ENCODE measurements around the gene TINAG. TPM values are rescaled to one million over a fixed set of nuclear protein-coding genes. Genes with fewer than 3 reads are reported as not detected.
"Not testable (repeated sequence)": the region's sequence is repeated elsewhere in the genome, so short reads cannot be mapped to it uniquely, and the experiment has no call there.

TINAG gene
- total RNA-seq, 2 experiments from 2014 or later: not detected

DNA sequence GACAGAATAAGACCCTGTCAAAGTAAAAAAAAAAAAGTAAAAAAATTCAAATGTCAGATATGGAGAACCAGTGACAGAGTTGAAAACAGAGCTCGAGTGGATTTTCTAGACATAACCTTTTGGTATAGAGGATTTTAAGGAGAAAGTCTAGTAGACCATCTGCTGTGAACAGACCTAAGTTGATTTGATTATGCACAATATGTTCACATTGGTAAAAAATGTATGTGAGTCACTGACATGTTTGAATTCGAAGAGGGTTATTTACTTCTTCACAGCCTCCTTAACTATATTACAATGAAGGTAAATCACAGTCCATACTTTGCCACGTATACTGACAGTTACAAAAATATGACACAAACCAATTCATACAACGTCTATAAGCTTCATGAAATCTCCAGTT, 7.4 kb downstream of the TINAG start:
- DNase-seq: no peak
- H3K9me3 Mint-ChIP-seq: no peaks in the 10 kb centered on the region
- CTCF ChIA-PET: no interaction called here
- H3K4me1 Mint-ChIP-seq (ENCODE audit: low read depth): no peaks in the 10 kb centered on the region
- no peak overlapping the region for H3K4me3 Mint-ChIP-seq
- no peaks in the 10 kb centered on the region for H3K36me3 Mint-ChIP-seq (ENCODE audit: low read depth)
- H3K27ac Mint-ChIP-seq: no peak overlapping the region
- no peaks in the 10 kb centered on the region for H3K27me3 Mint-ChIP-seq (ENCODE audit: low read depth)
- intact Hi-C loops (cut with micrococcal nuclease): no loop called here

DNA sequence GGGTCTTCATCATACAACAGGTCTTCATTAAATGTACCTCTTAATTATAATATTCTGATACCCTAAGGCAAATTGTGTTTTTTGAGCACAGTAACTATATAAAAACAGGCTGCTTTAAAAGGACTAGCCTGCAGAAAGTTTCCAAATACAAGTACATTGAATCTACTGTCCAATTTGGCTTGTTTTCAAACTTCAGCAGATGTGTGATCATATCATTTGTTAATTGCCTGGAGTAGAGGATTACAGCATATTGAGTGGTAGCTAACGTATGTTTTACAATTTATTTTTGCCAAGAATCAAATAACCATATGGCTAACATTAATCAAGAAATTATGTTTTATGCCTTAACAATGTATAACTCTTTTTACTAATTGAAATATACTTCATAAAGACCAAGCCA, 12.6 kb downstream of the TINAG start:
- CTCF ChIA-PET: no interaction called here
- Mint-ChIP-seq H3K27me3 (ENCODE audit: low read depth) (no peaks in the 10 kb centered on the region), H3K36me3 (ENCODE audit: low read depth) (no peaks in the 10 kb centered on the region), H3K27ac (no peak overlapping the region), H3K4me1 (ENCODE audit: low read depth) (no peaks in the 10 kb centered on the region), H3K9me3 (no peaks in the 10 kb centered on the region), H3K4me3 (no peak overlapping the region)
- intact Hi-C loops (cut with micrococcal nuclease): no loop called here
- DNase-seq: no peak

GRCh38 chr6:54327631-54328030, 19.4 kb downstream of the TINAG start:
- no peaks in the 10 kb centered on the region for H3K36me3 Mint-ChIP-seq (ENCODE audit: low read depth)
- no peaks in the 10 kb centered on the region for H3K27me3 Mint-ChIP-seq (ENCODE audit: low read depth)
- H3K4me1 Mint-ChIP-seq (ENCODE audit: low read depth): no peaks in the 10 kb centered on the region
- H3K27ac Mint-ChIP-seq: no peak overlapping the region
- peaks cover 24% of the 10 kb centered on the region for H3K9me3 Mint-ChIP-seq
- intact Hi-C loops (cut with micrococcal nuclease): no loop called here
- no peak for DNase-seq
- H3K4me3 Mint-ChIP-seq: no peak overlapping the region
- CTCF ChIA-PET: no interaction called here

DNA sequence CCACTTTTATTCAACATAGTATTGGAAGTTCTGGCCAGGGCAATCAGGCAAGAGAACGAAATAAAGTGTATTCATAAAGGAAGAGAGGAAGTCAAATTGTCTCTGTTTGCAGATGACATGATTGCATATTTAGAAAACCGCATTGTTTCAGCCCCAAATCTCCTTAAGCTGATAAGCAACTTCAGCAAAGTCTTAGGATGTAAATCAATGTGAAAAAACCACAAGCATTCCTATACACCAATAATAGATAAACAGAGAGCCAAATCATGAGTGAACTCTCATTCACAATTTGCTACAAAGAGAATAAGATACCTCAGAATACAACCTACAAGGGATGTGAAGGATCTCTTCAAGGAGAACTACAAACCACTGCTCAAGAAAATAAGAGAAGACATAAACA, 23.3 kb downstream of the TINAG start:
- H3K36me3 Mint-ChIP-seq (ENCODE audit: low read depth); H3K4me3 Mint-ChIP-seq; CTCF ChIA-PET; H3K4me1 Mint-ChIP-seq (ENCODE audit: low read depth); H3K27ac Mint-ChIP-seq; H3K27me3 Mint-ChIP-seq (ENCODE audit: low read depth); DNase-seq; intact Hi-C loops (cut with micrococcal nuclease): not testable (repeated sequence)
- peaks cover 24% of the 10 kb centered on the region for H3K9me3 Mint-ChIP-seq

DNA sequence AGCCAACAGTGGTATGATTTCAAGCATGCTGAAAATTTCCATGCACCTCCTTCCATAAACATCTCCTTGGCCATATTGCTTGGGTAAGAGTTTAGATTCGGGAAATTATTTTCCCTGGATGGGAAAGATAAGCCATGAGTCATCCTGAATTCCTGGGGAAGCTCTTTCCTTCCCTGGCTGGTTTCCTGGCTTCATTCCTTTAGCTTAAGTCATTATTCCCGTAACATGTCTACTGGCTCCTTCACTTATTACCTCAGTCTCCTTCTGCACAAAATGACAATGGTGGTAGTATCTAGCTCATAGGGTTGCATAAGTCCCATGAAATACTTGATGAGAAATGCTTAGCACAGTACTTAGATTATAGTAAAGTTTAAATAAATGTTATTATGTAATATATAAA, 27.6 kb downstream of the TINAG start:
- Mint-ChIP-seq H3K27me3 (ENCODE audit: low read depth) (no peaks in the 10 kb centered on the region), H3K4me3 (no peak overlapping the region), H3K36me3 (ENCODE audit: low read depth) (no peaks in the 10 kb centered on the region), H3K4me1 (ENCODE audit: low read depth) (no peaks in the 10 kb centered on the region), H3K27ac (no peak overlapping the region), H3K9me3 (peaks cover 7% of the 10 kb centered on the region)
- CTCF ChIA-PET: no interaction called here
- DNase-seq: no peak
- intact Hi-C loops (cut with micrococcal nuclease): no loop called here

DNA sequence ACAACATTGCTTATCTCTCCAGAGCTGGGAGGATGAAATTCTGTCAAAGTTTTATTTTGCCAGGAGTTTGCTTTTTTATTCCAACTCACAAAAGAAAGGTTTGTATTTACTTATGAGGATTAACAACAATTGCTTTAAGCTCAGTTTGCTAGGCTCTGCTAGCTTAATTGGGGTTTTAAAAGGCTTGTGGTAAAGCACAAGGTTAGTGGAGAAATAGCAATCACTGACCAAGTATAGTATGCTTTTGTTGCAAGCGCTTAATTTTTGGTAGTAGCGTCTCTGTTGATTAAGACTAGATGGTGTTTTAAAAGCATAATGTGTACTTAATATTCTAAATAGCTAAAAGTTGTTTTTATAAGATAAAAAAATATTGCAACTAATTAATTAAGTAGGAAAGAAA, 45.7 kb downstream of the TINAG start:
- Mint-ChIP-seq H3K4me3 (no peak overlapping the region), H3K27me3 (ENCODE audit: low read depth) (no peaks in the 10 kb centered on the region), H3K36me3 (ENCODE audit: low read depth) (no peaks in the 10 kb centered on the region), H3K9me3 (peaks cover 4% of the 10 kb centered on the region), H3K4me1 (ENCODE audit: low read depth) (no peaks in the 10 kb centered on the region), H3K27ac (no peak overlapping the region)
- CTCF ChIA-PET: interaction anchor here (0.5 kb wide), 1 partner anchor 219 kb away, joined by 4 read pairs; no protein-coding TSS in a partner anchor
- intact Hi-C loops (cut with micrococcal nuclease): no loop called here
- DNase-seq: no peak

DNA sequence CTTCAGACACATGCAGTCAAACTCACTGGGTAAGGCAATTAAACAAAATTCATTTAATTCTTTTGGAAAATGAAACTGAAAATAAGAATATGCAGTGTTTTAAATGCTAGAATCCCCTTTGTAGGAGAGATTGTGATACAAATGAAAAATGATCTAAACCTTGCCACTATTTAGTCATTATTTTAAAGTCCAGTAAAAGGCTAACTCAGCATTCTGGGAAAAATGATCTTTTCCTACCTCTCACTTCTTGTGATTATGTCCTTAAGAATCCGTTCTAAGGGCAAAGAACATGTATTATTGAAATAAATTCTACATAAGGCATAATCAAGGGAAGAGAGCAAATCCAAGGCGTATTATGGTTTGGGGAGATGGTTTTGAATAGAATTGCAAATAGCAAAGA, 46.4 kb downstream of the TINAG start:
- no peak overlapping the region for H3K27ac Mint-ChIP-seq

GRCh38 chr6:54357141-54357540, 48.9 kb downstream of the TINAG start:
- no peaks in the 10 kb centered on the region for H3K27me3 Mint-ChIP-seq (ENCODE audit: low read depth)
- no peak for DNase-seq
- H3K27ac Mint-ChIP-seq: no peak overlapping the region
- no peaks in the 10 kb centered on the region for H3K36me3 Mint-ChIP-seq (ENCODE audit: low read depth)
- intact Hi-C loops (cut with micrococcal nuclease): no loop called here
- H3K9me3 Mint-ChIP-seq: peaks cover 5% of the 10 kb centered on the region
- CTCF ChIA-PET: no interaction called here
- no peaks in the 10 kb centered on the region for H3K4me1 Mint-ChIP-seq (ENCODE audit: low read depth)
- H3K4me3 Mint-ChIP-seq: no peak overlapping the region

More for the DNA sequence above, 46.4 kb downstream of the TINAG start:
- Mint-ChIP-seq H3K4me3 (no peak overlapping the region), H3K27me3 (ENCODE audit: low read depth) (no peaks in the 10 kb centered on the region), H3K9me3 (peaks cover 4% of the 10 kb centered on the region), H3K4me1 (ENCODE audit: low read depth) (no peaks in the 10 kb centered on the region), H3K36me3 (ENCODE audit: low read depth) (no peaks in the 10 kb centered on the region)
- DNase-seq: no peak
- intact Hi-C loops (cut with micrococcal nuclease): no loop called here
- CTCF ChIA-PET: interaction anchor here (0.5 kb wide), 1 partner anchor 220 kb away, joined by 4 read pairs; no protein-coding TSS in a partner anchor

- no peaks in the 10 kb centered on the region for H3K36me3 Mint-ChIP-seq (ENCODE audit: low read depth)
- H3K4me3 Mint-ChIP-seq: no peak overlapping the region
- intact Hi-C loops (cut with micrococcal nuclease): no loop called here
- H3K9me3 Mint-ChIP-seq: peaks cover 5% of the 10 kb centered on the region
- H3K4me1 Mint-ChIP-seq (ENCODE audit: low read depth): no peaks in the 10 kb centered on the region
- CTCF ChIA-PET: no interaction called here
- no peak overlapping the region for H3K27ac Mint-ChIP-seq
- H3K27me3 Mint-ChIP-seq (ENCODE audit: low read depth): no peaks in the 10 kb centered on the region
- no peak for DNase-seq
These were observed 52.9 kb downstream of the TINAG start for GRCh38 chr6:54361188-54361587.

DNA sequence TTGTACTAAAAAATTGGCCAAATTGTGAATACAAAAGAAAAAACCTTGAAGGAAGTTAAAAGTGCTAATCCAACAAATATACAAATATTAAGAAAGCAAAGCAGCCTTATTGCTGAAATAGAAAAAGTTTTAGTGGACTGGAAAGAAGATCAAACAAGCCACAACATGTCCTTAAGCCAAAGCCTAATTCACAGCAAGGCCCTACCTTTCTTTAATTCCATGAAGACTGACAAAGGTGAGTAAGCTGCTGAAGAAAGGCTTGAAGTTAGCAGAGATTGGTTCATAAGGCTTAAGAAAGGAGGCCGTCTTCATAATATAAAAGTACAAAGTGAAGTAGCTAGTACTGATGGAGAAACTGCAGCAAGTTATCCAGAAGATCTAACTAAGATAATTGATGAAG, 53.5 kb downstream of the TINAG start:
- H3K4me1 Mint-ChIP-seq (ENCODE audit: low read depth): no peaks in the 10 kb centered on the region
- no peaks in the 10 kb centered on the region for H3K27me3 Mint-ChIP-seq (ENCODE audit: low read depth)
- H3K27ac Mint-ChIP-seq: no peak overlapping the region
- CTCF ChIA-PET: no interaction called here
- H3K4me3 Mint-ChIP-seq: no peak overlapping the region
- no peak for DNase-seq
- peaks cover 5% of the 10 kb centered on the region for H3K9me3 Mint-ChIP-seq
- intact Hi-C loops (cut with micrococcal nuclease): no loop called here
- H3K36me3 Mint-ChIP-seq (ENCODE audit: low read depth): no peaks in the 10 kb centered on the region

DNA sequence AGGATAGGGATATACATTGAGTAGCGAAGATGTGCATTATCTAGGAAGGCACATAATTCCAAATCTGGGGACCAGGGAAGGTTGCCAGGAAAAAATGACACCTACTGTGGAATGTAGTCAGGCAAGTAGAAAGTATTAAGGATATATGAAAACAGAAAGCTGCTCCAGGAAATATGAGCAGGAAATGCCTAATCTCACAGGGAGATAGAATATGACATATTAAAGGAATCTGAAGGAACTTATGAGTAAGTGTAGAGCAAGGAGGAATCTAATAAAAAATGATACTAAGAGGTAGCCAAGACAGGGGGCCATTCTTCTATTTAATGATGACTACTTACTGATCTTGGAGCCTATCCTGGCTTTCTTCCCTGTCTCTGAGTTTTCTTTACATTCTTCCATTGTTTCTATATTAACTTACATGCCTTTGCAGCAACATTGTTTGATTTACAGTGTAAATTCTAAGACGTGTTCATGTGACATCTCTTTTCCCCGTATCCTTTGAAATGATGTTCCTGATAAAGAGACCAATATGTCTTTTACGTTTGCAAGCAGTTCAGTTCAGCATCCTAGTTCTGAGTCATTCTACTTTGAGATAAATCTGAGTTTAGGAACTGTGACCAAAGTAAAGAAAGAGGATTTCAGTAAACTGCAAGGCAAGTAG, 58.6 kb downstream of the TINAG start:
- Mint-ChIP-seq H3K27me3 (ENCODE audit: low read depth) (no peaks in the 10 kb centered on the region), H3K4me1 (ENCODE audit: low read depth) (no peaks in the 10 kb centered on the region)

GRCh38 chr6:54377776-54378175, 69.5 kb downstream of the TINAG start:
- CTCF ChIA-PET: no interaction called here
- Mint-ChIP-seq H3K4me1 (ENCODE audit: low read depth) (no peaks in the 10 kb centered on the region), H3K27me3 (ENCODE audit: low read depth) (no peaks in the 10 kb centered on the region), H3K4me3 (no peak overlapping the region), H3K36me3 (ENCODE audit: low read depth) (no peaks in the 10 kb centered on the region), H3K27ac (no peak overlapping the region), H3K9me3 (no peaks in the 10 kb centered on the region)
- DNase-seq: no peak
- intact Hi-C loops (cut with micrococcal nuclease): no loop called here

More for the DNA sequence above, 58.6 kb downstream of the TINAG start:
- CTCF ChIA-PET: no interaction called here
- H3K27ac Mint-ChIP-seq: no peak overlapping the region
- DNase-seq: no peak
- H3K9me3 Mint-ChIP-seq: no peaks in the 10 kb centered on the region
- no peak overlapping the region for H3K4me3 Mint-ChIP-seq
- H3K36me3 Mint-ChIP-seq (ENCODE audit: low read depth): no peaks in the 10 kb centered on the region
- intact Hi-C loops (cut with micrococcal nuclease): no loop called here

DNA sequence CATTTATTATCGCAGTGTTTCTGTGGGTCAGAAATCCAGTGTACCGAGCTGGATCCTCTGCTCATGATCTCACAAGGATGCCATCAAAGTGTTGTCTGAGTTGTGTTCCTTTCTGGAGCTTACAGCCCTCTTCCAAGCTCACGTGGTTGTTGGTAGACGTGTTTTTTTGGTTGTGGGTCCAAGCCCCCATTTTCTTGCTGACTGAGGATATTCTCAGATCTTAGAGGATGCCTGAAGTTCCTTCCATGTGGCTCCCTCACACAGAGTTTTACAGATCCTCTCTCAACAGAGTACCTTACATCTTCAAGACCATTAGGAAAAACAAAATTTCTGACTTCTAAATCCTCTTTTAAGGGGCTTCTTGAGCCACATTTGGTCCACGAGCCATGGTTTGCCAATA, 78.1 kb downstream of the TINAG start:
- Mint-ChIP-seq H3K27me3 (ENCODE audit: low read depth) (no peaks in the 10 kb centered on the region), H3K27ac (no peak overlapping the region), H3K36me3 (ENCODE audit: low read depth) (no peaks in the 10 kb centered on the region), H3K9me3 (peaks cover 6% of the 10 kb centered on the region), H3K4me1 (ENCODE audit: low read depth) (no peaks in the 10 kb centered on the region), H3K4me3 (no peak overlapping the region)
- CTCF ChIA-PET: no interaction called here
- no peak for DNase-seq
- intact Hi-C loops (cut with micrococcal nuclease): no loop called here

Measured in activated naive CD4-positive, alpha-beta T cell treated with anti-CD3 and anti-CD28 coated beads for 36 hours (primary cell).